AG10803 (cell line): ENCODE results near the gene CDK3.

Experiments used
- DNase-seq: peaks from one replicate; pipeline ENCODE4 v3.0.0; 2010; ENCODE audit warnings: low read depth
- H3K4me3 ChIP-seq: 2 replicates; pipeline ENCODE4 v1.5.1; 2011; ENCODE audit warnings: mild to moderate bottlenecking, low read length, control low read depth
- TF ChIP-seq, protein P1 (sequence below): conservative IDR thresholded peaks from 2 replicates; pipeline ENCODE4 v1.5.1; 2011; ENCODE audit warnings: mild to moderate bottlenecking, low read length, control low read depth, inconsistent platforms

The CDK3 gene

DNA sequence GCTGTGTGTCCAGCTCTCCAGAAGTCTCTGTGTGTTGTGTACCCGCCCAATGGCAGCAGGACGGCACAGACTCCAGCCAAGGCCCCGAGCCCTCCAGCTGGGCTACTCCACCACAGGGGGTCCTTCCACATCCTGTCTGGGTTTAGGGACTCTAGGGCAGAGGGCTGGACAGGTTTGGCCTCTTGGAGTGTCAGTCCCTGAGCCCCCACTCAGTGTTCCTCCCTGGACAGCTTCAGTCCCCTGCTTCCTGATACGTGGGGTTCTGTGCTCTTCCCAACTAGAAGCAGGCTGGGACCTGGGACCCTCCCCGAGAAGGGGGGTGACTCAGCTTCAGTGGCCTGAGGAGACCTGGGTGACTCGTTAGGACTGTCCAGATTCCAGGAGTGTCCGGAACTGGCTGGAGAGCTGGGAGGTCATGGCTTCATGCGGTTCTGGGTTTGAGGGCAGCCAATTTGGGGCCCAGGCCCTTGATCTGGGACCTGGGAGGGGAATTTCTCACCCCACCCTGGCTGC is 4.2 kb downstream of the CDK3 start:
- H3K4me3 ChIP-seq = no peak overlapping the region
- no peak for DNase-seq
- TF ChIP-seq, protein P1, sequence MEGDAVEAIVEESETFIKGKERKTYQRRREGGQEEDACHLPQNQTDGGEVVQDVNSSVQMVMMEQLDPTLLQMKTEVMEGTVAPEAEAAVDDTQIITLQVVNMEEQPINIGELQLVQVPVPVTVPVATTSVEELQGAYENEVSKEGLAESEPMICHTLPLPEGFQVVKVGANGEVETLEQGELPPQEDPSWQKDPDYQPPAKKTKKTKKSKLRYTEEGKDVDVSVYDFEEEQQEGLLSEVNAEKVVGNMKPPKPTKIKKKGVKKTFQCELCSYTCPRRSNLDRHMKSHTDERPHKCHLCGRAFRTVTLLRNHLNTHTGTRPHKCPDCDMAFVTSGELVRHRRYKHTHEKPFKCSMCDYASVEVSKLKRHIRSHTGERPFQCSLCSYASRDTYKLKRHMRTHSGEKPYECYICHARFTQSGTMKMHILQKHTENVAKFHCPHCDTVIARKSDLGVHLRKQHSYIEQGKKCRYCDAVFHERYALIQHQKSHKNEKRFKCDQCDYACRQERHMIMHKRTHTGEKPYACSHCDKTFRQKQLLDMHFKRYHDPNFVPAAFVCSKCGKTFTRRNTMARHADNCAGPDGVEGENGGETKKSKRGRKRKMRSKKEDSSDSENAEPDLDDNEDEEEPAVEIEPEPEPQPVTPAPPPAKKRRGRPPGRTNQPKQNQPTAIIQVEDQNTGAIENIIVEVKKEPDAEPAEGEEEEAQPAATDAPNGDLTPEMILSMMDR = no peak

DNA sequence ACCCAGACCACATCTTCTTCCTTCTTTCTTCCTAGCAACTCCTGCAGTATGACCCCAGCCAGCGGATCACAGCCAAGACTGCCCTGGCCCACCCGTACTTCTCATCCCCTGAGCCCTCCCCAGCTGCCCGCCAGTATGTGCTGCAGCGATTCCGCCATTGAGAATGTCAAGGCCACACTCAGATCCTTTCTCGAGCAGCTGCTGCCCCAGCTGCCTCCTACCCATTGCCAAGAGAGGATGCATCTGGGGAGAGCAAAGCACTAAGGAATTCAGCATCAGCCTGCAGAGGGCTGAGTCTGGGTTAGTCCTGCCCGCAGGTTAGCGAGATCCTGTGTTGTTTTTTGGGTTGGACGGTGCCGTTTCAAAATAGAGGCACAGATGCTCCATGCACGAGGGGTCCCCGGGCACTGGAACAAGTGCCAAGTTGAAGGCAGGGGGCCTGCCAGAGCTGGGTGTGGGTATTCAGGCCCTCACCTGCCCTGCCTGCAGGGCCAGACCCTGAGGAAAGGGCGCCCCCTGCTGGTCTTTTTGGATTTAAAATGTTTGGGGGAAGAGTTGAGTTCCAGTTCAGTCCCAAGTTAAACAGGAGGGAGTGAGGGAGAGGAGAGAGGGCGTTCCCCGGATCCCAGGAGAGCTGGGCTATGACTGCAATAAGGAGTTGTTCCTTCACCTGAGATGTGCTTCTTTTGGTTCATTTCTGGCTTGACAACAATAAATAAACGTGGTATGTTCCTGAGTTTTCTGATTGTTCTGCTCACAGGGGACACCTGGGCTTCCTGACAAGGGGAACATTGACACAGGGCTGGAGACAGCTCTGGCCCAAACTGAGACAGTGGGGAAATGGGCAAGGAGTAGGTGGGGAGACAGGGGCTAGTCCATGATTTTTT is 4.9 kb downstream of the CDK3 start:
- peak; percentile 55 for DNase-seq
- TF ChIP-seq, protein P1 = peak; percentile 69

GRCh38 chr17:76007131-76007849 is 6.6 kb downstream of the CDK3 start:
- TF ChIP-seq, protein P1 = no peak
- no peak for DNase-seq
- H3K4me3 ChIP-seq = no peak overlapping the region

More for the DNA sequence above, 4.9 kb downstream of the CDK3 start:
- no peak overlapping the region for H3K4me3 ChIP-seq

- no peak overlapping the region for H3K4me3 ChIP-seq
- TF ChIP-seq, protein P1 = no peak
- DNase-seq = no peak
These were observed 7.2 kb downstream of the CDK3 start for GRCh38 chr17:76007850-76008165.

GRCh38 chr17:76008208-76008607 is 7.6 kb downstream of the CDK3 start:
- H3K4me3 ChIP-seq = no peak overlapping the region
- DNase-seq = no peak
- TF ChIP-seq, protein P1 = no peak

DNA sequence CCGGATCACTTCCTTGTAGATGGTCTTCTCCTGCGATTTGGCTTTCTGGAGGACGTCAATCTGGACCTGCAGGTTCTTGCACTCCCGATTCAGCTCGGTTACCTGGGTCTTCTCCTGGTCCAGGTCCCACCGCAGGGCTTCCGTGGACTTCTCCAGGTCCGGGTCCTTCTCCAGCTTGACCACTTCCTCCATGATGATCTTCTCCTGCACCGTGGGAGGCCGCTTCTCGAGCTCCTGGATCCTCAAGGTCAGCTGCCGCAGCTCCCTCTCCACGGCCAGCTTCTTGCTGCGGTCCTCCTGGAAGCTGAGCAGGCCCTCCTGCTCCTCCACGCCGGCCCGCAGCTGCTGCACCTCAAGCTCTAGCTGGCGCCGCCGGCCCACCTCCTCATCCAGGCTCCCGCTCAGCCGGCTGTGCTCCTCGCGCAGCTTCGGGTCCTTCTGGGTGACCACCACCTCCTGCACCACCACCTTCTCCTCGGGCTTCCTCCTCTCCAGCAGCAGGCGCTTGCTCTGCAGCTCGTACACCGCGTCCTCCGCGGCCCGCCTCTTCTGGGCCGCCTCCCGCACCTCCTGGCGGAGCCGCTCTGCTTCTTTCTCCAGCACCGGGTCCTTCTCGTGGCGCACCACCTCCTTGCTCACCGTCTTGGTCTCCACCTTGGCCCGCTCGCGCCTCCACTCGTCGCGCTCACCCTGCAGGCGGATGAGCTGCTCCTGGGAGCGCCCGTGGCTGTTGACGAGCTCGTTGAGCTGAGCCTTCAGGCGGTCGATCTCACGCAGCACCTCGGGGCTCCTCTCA is 8.2 kb downstream of the CDK3 start:
- no peak for DNase-seq
- TF ChIP-seq, protein P1 = no peak
- H3K4me3 ChIP-seq = no peak overlapping the region
